ENCODE data around the gene TLX2.

- no peak for TF ChIP-seq CTCF (IDR thresholded peaks at IDR 0.05)
- no peak for TF ChIP-seq POLR2A (IDR thresholded peaks at IDR 0.05)
These were observed 36.0 kb downstream of the TLX2 start for GRCh38 chr2:74550231-74550630.

Measured in lower leg skin (tissue), 3 donors.